GM23338 (cell line): ENCODE measurements around the gene CAP1. TPM values are rescaled to one million over a fixed set of nuclear protein-coding genes. Genes with fewer than 3 reads are reported as not detected.

Experiments used
- ATAC-seq: fragments of 200-7000 bp; cut with Tn5 transposase; 3 replicates; pipeline ENCODE4 v1.9.1; 2020
- DNase-seq: peaks from one replicate; pipeline ENCODE4 v3.0.0-alpha.2; 2015; ENCODE audit warnings: low spot score
- H2AFZ ChIP-seq: fragments of 200-600 bp; sonication (generic); 2 replicates; pipeline ENCODE4 v1.8.0; 2016; ENCODE audit warnings: antibody characterized with exemption, mild to moderate bottlenecking, moderate library complexity
- H3F3A ChIP-seq: fragments of 200-600 bp; sonication (generic); replicated peaks from 2 replicates; pipeline ENCODE4 v1.8.0; 2017; ENCODE audit warnings: antibody characterized with exemption, mixed run types, low read depth
- H3K27ac ChIP-seq: fragments of 200-600 bp; sonication (generic); 2 replicates; pipeline ENCODE4 v1.6.1; 2016; ENCODE audit warnings: low read depth
- H3K27me3 ChIP-seq: fragments of 200-600 bp; sonication (generic); 2 replicates; pipeline ENCODE4 v1.8.0; 2016; ENCODE audit warnings: mild to moderate bottlenecking, mixed run types, moderate library complexity; ENCODE audit not compliant: insufficient read depth
- H3K36me3 ChIP-seq: fragments of 200-600 bp; sonication (generic); 2 replicates; pipeline ENCODE4 v1.8.0; 2016; ENCODE audit warnings: mild to moderate bottlenecking; ENCODE audit not compliant: insufficient read depth
- H3K4me1 ChIP-seq: fragments of 200-600 bp; sonication (generic); 2 replicates; pipeline ENCODE4 v1.8.0; 2016; ENCODE audit warnings: mild to moderate bottlenecking, moderate library complexity; ENCODE audit not compliant: insufficient read depth
- H3K4me2 ChIP-seq: fragments of 200-600 bp; sonication (generic); 2 replicates; pipeline ENCODE4 v1.7.1; 2017; ENCODE audit warnings: mixed run types
- H3K4me3 ChIP-seq: fragments of 200-600 bp; sonication (generic); 2 replicates; pipeline ENCODE4 v1.6.1; 2016; ENCODE audit warnings: mixed run types
- H3K79me2 ChIP-seq: fragments of 200-600 bp; sonication (generic); replicated peaks from 2 replicates; pipeline ENCODE4 v1.8.0; 2017; ENCODE audit warnings: mild to moderate bottlenecking; ENCODE audit not compliant: insufficient read depth
- H3K9me2 ChIP-seq: fragments of 200-600 bp; sonication (generic); 2 replicates; pipeline ENCODE4 v1.8.0; 2017; ENCODE audit not compliant: insufficient read depth
- H4K20me1 ChIP-seq: fragments of 200-600 bp; sonication (generic); replicated peaks from 2 replicates; pipeline ENCODE4 v1.8.0; 2017; ENCODE audit warnings: mild to moderate bottlenecking; ENCODE audit not compliant: insufficient read depth
- H3K27ac Mint-ChIP-seq: 2 replicates; pipeline ENCODE4 v1.8.0; 2020; ENCODE audit warnings: inconsistent platforms, mild to moderate bottlenecking, moderate library complexity, mixed read lengths
- H3K27me3 Mint-ChIP-seq: 3 replicates; pipeline ENCODE4 v1.8.0; 2022; ENCODE audit warnings: low read depth, mild to moderate bottlenecking, moderate library complexity, mixed read lengths, inconsistent platforms; ENCODE audit not compliant: insufficient read depth, poor library complexity
- H3K36me3 Mint-ChIP-seq: 3 replicates; pipeline ENCODE4 v1.8.0; 2021; ENCODE audit warnings: low read depth, mild to moderate bottlenecking, inconsistent platforms, moderate library complexity, mixed read lengths
- H3K4me1 Mint-ChIP-seq: 3 replicates; pipeline ENCODE4 v1.8.0; 2020; ENCODE audit warnings: mild to moderate bottlenecking, inconsistent platforms, mixed read lengths
- H3K4me3 Mint-ChIP-seq: 3 replicates; pipeline ENCODE4 v1.8.0; 2021; ENCODE audit warnings: moderate library complexity, mild to moderate bottlenecking, inconsistent platforms, mixed read lengths
- H3K9me3 Mint-ChIP-seq: 3 replicates; pipeline ENCODE4 v1.8.0; 2020; ENCODE audit warnings: moderate library complexity, mild to moderate bottlenecking, inconsistent platforms, mixed read lengths
- CREB1 ChIP-seq: fragments of 250-450 bp; sonication (Bioruptor Pico); IDR thresholded peaks from 2 replicates; pipeline ENCODE4 v1.5.0; 2020; ENCODE audit warnings: low read depth, mild to moderate bottlenecking, moderate library complexity
- EZH2 ChIP-seq: fragments of 200-600 bp; sonication (generic); IDR thresholded peaks from one replicate; pipeline ENCODE4 v1.8.0; 2017; ENCODE audit warnings: antibody characterized with exemption, mild to moderate bottlenecking, low read depth; ENCODE audit not compliant: unreplicated experiment
- EZH2phosphoT487 ChIP-seq: fragments of 200-600 bp; sonication (generic); IDR thresholded peaks from one replicate; pipeline ENCODE4 v1.8.1; 2018; ENCODE audit warnings: antibody characterized with exemption; ENCODE audit not compliant: unreplicated experiment
- JUNB ChIP-seq: IDR thresholded peaks from one replicate; pipeline ENCODE4 v1.6.1; 2016; ENCODE audit warnings: antibody characterized with exemption; ENCODE audit not compliant: unreplicated experiment
- NANOG ChIP-seq: IDR thresholded peaks from 2 replicates; pipeline ENCODE4 v1.6.1; 2016; ENCODE audit warnings: antibody characterized with exemption, borderline replicate concordance
- STAT1 ChIP-seq: IDR thresholded peaks from one replicate; pipeline ENCODE4 v1.6.1; 2016; ENCODE audit warnings: antibody characterized with exemption; ENCODE audit not compliant: unreplicated experiment
- ZNF114 ChIP-seq: fragments of 250-450 bp; sonication (Bioruptor Pico); IDR thresholded peaks from 2 replicates; pipeline ENCODE4 v1.5.0; 2020; ENCODE audit warnings: mild to moderate bottlenecking, moderate library complexity
- ZNF331 ChIP-seq: fragments of 250-450 bp; sonication (Bioruptor Pico); IDR thresholded peaks from 2 replicates; pipeline ENCODE4 v1.5.0; 2020; ENCODE audit warnings: low read depth, mild to moderate bottlenecking, moderate library complexity
- polyA plus RNA-seq: library from polyadenylated mRNA; unstranded; fragments of >200 nt; fragmentation: Nextera tagmentation; extraction: Ambion mirVana; gene quantifications from 2 replicates; pipeline ENCODE4 v1.2.1, GENCODE V29; 2016
- total RNA-seq: library from RNA; depleted of rRNA; stranded (reverse); fragments of >200 nt; shearing (Covaris generic); gene quantifications from 2 replicates; pipeline ENCODE4 v1.2.3, GENCODE V29; 2014
- TF ChIP-seq, protein P1 (sequence below): IDR thresholded peaks from one replicate; pipeline ENCODE4 v1.6.1; 2018; ENCODE audit warnings: antibody characterized with exemption; ENCODE audit not compliant: unreplicated experiment
- TF ChIP-seq, protein P2 (sequence below): fragments of 250-450 bp; sonication (Bioruptor Pico); IDR thresholded peaks from 2 replicates; pipeline ENCODE4 v1.5.0; 2020; ENCODE audit warnings: mild to moderate bottlenecking, moderate library complexity

The CAP1 gene
- total and polyA plus RNA-seq, 2 experiments from 2014 or later, result 133 to 254 TPM

DNA sequence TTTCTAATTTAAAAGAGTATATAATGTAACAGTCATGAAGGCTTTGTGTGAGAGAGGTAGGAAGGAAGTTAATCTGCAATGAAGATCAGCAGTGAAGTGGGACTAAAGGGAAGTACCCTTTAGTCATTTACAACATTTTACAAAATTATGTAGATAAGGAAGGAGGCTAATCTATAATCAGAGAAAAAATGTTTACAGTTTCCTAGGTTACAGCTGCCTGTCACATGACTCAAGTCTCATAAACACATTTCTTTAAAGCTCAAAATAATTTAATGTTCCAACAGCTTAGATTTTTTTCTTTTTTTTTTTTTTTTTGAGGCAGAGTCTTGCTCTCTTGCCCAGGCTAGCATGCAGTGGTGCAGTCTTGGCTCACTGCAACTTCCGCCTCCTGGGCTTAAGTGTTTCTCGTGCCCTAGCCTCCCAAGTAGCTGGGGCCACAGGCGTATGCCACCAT, 26.2 kb upstream of the CAP1 start:
- H3K4me3 Mint-ChIP-seq, result no peak overlapping the region
- H3K27ac Mint-ChIP-seq, result no peak overlapping the region

DNA sequence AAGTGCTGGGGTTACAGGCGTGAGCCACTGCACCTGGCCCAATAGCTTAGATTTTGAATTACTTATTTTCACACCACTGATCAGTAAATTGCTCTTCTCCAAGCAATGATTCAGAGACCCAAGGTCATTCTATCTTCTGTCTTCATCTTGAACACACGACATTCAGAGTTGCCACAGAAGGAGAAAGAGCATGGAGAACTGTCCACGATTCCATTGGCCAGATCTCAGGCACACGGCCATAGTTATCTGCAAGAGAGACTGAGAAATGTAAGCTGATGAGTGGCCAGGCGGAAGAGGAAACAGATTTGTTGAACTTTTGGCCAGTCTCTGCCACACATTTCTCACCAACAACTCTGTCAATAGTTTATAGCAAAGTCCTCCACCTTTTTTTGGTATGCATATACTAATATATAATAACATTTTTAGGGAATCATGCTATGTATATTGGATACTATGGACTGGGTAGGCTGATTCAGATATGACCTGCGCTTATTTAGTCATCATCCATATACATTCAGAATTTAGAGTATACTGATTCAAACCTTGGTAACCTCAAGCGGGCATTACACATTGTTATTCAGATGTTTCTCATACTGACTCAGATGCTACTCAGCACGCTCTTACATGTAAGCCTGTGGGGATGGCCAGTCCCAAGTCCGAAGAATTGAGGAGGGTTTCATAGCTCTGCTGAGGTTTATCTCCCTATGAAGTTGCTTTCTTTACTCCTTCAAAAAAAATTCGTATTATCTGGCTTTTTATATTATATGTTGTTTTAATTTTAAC, 25.5 kb upstream of the CAP1 start:
- Histone ChIP-seq H3K9me2 (no peaks in the 10 kb centered on the region), H3F3A (no peaks in the 10 kb centered on the region), H3K4me2 (no peak overlapping the region), H3K79me2 (no peaks in the 10 kb centered on the region), H3K27me3 (no peaks in the 10 kb centered on the region), H3K4me1 (no peaks in the 10 kb centered on the region), H4K20me1 (no peaks in the 10 kb centered on the region), H3K4me3 (no peak overlapping the region), H2AFZ (peak overlapping the region; percentile 80; the same call in 1 of the 2 replicates), H3K36me3 (no peaks in the 10 kb centered on the region), H3K27ac (no peak overlapping the region; the same call in 1 of the 2 replicates)
- peaks cover 2% of the 10 kb centered on the region for H3K27me3 Mint-ChIP-seq
- H3K4me1 Mint-ChIP-seq, result no peaks in the 10 kb centered on the region
- ATAC-seq (no peak), DNase-seq (no peak)
- H3K36me3 Mint-ChIP-seq, result no peaks in the 10 kb centered on the region
- no peak overlapping the region for H3K4me3 Mint-ChIP-seq
- H3K9me3 Mint-ChIP-seq, result peaks cover 10% of the 10 kb centered on the region
- H3K27ac Mint-ChIP-seq, result no peak overlapping the region
- TF ChIP-seq JUNB, result no peak
- TF ChIP-seq, protein P1, sequence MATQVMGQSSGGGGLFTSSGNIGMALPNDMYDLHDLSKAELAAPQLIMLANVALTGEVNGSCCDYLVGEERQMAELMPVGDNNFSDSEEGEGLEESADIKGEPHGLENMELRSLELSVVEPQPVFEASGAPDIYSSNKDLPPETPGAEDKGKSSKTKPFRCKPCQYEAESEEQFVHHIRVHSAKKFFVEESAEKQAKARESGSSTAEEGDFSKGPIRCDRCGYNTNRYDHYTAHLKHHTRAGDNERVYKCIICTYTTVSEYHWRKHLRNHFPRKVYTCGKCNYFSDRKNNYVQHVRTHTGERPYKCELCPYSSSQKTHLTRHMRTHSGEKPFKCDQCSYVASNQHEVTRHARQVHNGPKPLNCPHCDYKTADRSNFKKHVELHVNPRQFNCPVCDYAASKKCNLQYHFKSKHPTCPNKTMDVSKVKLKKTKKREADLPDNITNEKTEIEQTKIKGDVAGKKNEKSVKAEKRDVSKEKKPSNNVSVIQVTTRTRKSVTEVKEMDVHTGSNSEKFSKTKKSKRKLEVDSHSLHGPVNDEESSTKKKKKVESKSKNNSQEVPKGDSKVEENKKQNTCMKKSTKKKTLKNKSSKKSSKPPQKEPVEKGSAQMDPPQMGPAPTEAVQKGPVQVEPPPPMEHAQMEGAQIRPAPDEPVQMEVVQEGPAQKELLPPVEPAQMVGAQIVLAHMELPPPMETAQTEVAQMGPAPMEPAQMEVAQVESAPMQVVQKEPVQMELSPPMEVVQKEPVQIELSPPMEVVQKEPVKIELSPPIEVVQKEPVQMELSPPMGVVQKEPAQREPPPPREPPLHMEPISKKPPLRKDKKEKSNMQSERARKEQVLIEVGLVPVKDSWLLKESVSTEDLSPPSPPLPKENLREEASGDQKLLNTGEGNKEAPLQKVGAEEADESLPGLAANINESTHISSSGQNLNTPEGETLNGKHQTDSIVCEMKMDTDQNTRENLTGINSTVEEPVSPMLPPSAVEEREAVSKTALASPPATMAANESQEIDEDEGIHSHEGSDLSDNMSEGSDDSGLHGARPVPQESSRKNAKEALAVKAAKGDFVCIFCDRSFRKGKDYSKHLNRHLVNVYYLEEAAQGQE, result no peak
- TF ChIP-seq, protein P2, sequence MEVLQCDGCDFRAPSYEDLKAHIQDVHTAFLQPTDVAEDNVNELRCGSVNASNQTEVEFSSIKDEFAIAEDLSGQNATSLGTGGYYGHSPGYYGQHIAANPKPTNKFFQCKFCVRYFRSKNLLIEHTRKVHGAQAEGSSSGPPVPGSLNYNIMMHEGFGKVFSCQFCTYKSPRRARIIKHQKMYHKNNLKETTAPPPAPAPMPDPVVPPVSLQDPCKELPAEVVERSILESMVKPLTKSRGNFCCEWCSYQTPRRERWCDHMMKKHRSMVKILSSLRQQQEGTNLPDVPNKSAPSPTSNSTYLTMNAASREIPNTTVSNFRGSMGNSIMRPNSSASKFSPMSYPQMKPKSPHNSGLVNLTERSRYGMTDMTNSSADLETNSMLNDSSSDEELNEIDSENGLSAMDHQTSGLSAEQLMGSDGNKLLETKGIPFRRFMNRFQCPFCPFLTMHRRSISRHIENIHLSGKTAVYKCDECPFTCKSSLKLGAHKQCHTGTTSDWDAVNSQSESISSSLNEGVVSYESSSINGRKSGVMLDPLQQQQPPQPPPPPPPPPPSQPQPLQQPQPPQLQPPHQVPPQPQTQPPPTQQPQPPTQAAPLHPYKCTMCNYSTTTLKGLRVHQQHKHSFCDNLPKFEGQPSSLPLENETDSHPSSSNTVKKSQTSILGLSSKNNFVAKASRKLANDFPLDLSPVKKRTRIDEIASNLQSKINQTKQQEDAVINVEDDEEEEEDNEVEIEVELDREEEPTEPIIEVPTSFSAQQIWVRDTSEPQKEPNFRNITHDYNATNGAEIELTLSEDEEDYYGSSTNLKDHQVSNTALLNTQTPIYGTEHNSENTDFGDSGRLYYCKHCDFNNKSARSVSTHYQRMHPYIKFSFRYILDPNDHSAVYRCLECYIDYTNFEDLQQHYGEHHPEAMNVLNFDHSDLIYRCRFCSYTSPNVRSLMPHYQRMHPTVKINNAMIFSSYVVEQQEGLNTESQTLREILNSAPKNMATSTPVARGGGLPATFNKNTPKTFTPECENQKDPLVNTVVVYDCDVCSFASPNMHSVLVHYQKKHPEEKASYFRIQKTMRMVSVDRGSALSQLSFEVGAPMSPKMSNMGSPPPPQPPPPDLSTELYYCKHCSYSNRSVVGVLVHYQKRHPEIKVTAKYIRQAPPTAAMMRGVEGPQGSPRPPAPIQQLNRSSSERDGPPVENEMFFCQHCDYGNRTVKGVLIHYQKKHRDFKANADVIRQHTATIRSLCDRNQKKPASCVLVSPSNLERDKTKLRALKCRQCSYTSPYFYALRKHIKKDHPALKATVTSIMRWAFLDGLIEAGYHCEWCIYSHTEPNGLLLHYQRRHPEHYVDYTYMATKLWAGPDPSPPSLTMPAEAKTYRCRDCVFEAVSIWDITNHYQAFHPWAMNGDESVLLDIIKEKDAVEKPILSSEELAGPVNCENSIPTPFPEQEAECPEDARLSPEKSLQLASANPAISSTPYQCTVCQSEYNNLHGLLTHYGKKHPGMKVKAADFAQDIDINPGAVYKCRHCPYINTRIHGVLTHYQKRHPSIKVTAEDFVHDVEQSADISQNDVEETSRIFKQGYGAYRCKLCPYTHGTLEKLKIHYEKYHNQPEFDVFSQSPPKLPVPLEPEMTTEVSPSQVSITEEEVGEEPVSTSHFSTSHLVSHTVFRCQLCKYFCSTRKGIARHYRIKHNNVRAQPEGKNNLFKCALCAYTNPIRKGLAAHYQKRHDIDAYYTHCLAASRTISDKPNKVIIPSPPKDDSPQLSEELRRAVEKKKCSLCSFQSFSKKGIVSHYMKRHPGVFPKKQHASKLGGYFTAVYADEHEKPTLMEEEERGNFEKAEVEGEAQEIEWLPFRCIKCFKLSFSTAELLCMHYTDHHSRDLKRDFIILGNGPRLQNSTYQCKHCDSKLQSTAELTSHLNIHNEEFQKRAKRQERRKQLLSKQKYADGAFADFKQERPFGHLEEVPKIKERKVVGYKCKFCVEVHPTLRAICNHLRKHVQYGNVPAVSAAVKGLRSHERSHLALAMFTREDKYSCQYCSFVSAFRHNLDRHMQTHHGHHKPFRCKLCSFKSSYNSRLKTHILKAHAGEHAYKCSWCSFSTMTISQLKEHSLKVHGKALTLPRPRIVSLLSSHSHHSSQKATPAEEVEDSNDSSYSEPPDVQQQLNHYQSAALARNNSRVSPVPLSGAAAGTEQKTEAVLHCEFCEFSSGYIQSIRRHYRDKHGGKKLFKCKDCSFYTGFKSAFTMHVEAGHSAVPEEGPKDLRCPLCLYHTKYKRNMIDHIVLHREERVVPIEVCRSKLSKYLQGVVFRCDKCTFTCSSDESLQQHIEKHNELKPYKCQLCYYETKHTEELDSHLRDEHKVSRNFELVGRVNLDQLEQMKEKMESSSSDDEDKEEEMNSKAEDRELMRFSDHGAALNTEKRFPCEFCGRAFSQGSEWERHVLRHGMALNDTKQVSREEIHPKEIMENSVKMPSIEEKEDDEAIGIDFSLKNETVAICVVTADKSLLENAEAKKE (CRISPR knock-in tag), result no peak
- no peak for TF ChIP-seq NANOG
- TF ChIP-seq EZH2, result no peak
- no peak for TF ChIP-seq ZNF331 (CRISPR knock-in tag)
- no peak for TF ChIP-seq STAT1
- TF ChIP-seq CREB1 (CRISPR knock-in tag), result no peak

More for the DNA sequence above, 26.2 kb upstream of the CAP1 start:
- H3K27me3 Mint-ChIP-seq, result peaks cover 2% of the 10 kb centered on the region
- no peak for DNase-seq
- H3F3A ChIP-seq, result no peaks in the 10 kb centered on the region
- H3K27ac ChIP-seq, result no peak overlapping the region
- H3K9me2 ChIP-seq, result no peaks in the 10 kb centered on the region
- H3K9me3 Mint-ChIP-seq, result peaks cover 10% of the 10 kb centered on the region
- no peaks in the 10 kb centered on the region for H3K4me1 ChIP-seq
- H3K36me3 Mint-ChIP-seq, result no peaks in the 10 kb centered on the region
- H2AFZ ChIP-seq, result no peak overlapping the region
- no peak for ATAC-seq
- TF ChIP-seq NANOG (no peak), ZNF114 (CRISPR knock-in tag) (no peak), EZH2phosphoT487 (no peak)
- H3K4me2 ChIP-seq, result no peak overlapping the region
- no peak overlapping the region for H3K4me3 ChIP-seq
- no peaks in the 10 kb centered on the region for H4K20me1 ChIP-seq
- H3K27me3 ChIP-seq, result no peaks in the 10 kb centered on the region
- no peaks in the 10 kb centered on the region for H3K79me2 ChIP-seq
- H3K36me3 ChIP-seq, result no peaks in the 10 kb centered on the region
- no peaks in the 10 kb centered on the region for H3K4me1 Mint-ChIP-seq
